ENCODE results near the gene PAK1.

The PAK1 gene

GRCh38 chr11:77472991-77473800 is 698 bp downstream of the PAK1 start:
- DNase-seq, result peak; percentile 26 to 41

- peak in 1 of 2 experiments; percentile 23 for DNase-seq
These were observed 2.2 kb downstream of the PAK1 start for GRCh38 chr11:77471558-77472193.

- DNase-seq, result no peak
These were observed 2.9 kb downstream of the PAK1 start for GRCh38 chr11:77470971-77471370.

GRCh38 chr11:77470504-77470903 is 3.4 kb downstream of the PAK1 start:
- DNase-seq, result no peak

- DNase-seq, result no peak
These were observed 5.4 kb downstream of the PAK1 start for GRCh38 chr11:77468527-77468926.

GRCh38 chr11:77467993-77468392 is 5.9 kb downstream of the PAK1 start:
- DNase-seq, result no peak

- DNase-seq, result no peak
These were observed 6.7 kb downstream of the PAK1 start for GRCh38 chr11:77467233-77467632.

- DNase-seq, result no peak
These were observed 16.6 kb downstream of the PAK1 start for GRCh38 chr11:77457340-77457739.

- no peak for DNase-seq
These were observed 18.2 kb downstream of the PAK1 start for GRCh38 chr11:77455740-77456139.

GRCh38 chr11:77454867-77455655 is 18.8 kb downstream of the PAK1 start:
- no peak for DNase-seq

- no peak for DNase-seq
These were observed 23.7 kb downstream of the PAK1 start for GRCh38 chr11:77450227-77450626.

GRCh38 chr11:77449784-77450183 is 24.1 kb downstream of the PAK1 start:
- DNase-seq, result no peak

- no peak for DNase-seq
These were observed 24.8 kb downstream of the PAK1 start for GRCh38 chr11:77449060-77449521.

GRCh38 chr11:77448269-77448668 is 25.6 kb downstream of the PAK1 start:
- no peak for DNase-seq

GRCh38 chr11:77446911-77447629 is 26.8 kb downstream of the PAK1 start:
- DNase-seq, result no peak

GRCh38 chr11:77444261-77444660 is 29.6 kb downstream of the PAK1 start:
- DNase-seq, result no peak

- no peak for DNase-seq
These were observed 31.4 kb downstream of the PAK1 start for GRCh38 chr11:77442394-77443053.

- DNase-seq, result no peak
These were observed 32.5 kb downstream of the PAK1 start for GRCh38 chr11:77441426-77441825.

GRCh38 chr11:77440678-77441077 is 33.2 kb downstream of the PAK1 start:
- no peak for DNase-seq

GRCh38 chr11:77438487-77438886 is 35.4 kb downstream of the PAK1 start:
- no peak for DNase-seq

GRCh38 chr11:77436969-77437368 is 36.9 kb downstream of the PAK1 start:
- no peak for DNase-seq

GRCh38 chr11:77436506-77436905 is 37.4 kb downstream of the PAK1 start:
- no peak for DNase-seq

Data from NCI-H1930 (cell line).